Breast epithelium (tissue), 3 donors: ENCODE data around the gene TNK2.

Source experiments
- CTCF ChIP-seq, 3 donors: fragments of 450-650 bp; IDR thresholded peaks; one replicate each; pipeline ENCODE4 v1.5.1; 2016 to 2017; ENCODE audit warnings: antibody characterized with exemption in 3 of 3, mild to moderate bottlenecking in 3 of 3, moderate library complexity in 3 of 3
- POLR2A ChIP-seq: fragments of 450-650 bp; IDR thresholded peaks from one replicate; pipeline ENCODE4 v1.6.1; 2016; ENCODE audit warnings: antibody characterized with exemption, mild to moderate bottlenecking, moderate library complexity
- POLR2AphosphoS5 ChIP-seq, 3 donors: sonication (generic); formaldehyde crosslinking; IDR thresholded peaks; one replicate each; pipeline ENCODE4 v1.6.1; 2017; ENCODE audit warnings: antibody characterized with exemption in 3 of 3

GRCh38 chr3:195911946-195912270 lies 3.6 kb upstream of the TNK2 start:
- TF ChIP-seq CTCF (IDR thresholded peaks at IDR 0.05), result no peak
- TF ChIP-seq POLR2A, result no peak
- no peak for TF ChIP-seq POLR2AphosphoS5 (IDR thresholded peaks at IDR 0.05)
